Tibial nerve (tissue), 4 donors: ENCODE data around the gene AQP12B.
"Not testable (repeated sequence)": the region's sequence is repeated elsewhere in the genome, so short reads cannot be mapped to it uniquely, and the experiment has no call there.

Source experiments
- EP300 ChIP-seq, 2 donors: sonication (generic); formaldehyde crosslinking; IDR thresholded peaks; one replicate each; pipeline ENCODE4 v1.6.1; 2017; ENCODE audit warnings: antibody characterized with exemption in 2 of 2, mild to moderate bottlenecking in 1 of 2
- TF ChIP-seq, protein P1 (sequence below), 5 experiments: fragments of 200-600 bp in 3 of 5; fragments of 450-650 bp in 2 of 5; sonication (generic) in 3 of 5; IDR thresholded peaks; one replicate each; pipeline ENCODE4 v1.5.1; 2016 to 2019; ENCODE audit warnings: antibody characterized with exemption in 5 of 5, mild to moderate bottlenecking in 3 of 5, moderate library complexity in 2 of 5

- TF ChIP-seq, protein P1, sequence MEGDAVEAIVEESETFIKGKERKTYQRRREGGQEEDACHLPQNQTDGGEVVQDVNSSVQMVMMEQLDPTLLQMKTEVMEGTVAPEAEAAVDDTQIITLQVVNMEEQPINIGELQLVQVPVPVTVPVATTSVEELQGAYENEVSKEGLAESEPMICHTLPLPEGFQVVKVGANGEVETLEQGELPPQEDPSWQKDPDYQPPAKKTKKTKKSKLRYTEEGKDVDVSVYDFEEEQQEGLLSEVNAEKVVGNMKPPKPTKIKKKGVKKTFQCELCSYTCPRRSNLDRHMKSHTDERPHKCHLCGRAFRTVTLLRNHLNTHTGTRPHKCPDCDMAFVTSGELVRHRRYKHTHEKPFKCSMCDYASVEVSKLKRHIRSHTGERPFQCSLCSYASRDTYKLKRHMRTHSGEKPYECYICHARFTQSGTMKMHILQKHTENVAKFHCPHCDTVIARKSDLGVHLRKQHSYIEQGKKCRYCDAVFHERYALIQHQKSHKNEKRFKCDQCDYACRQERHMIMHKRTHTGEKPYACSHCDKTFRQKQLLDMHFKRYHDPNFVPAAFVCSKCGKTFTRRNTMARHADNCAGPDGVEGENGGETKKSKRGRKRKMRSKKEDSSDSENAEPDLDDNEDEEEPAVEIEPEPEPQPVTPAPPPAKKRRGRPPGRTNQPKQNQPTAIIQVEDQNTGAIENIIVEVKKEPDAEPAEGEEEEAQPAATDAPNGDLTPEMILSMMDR (IDR thresholded peaks at IDR 0.05): not testable (repeated sequence)
- not testable (repeated sequence) for TF ChIP-seq EP300 (IDR thresholded peaks at IDR 0.05)
Observed at GRCh38 chr2:240698852-240699561, 16.3 kb upstream of the AQP12B start.
